Measurements from ENCODE around the gene CSRP1.

Gene CSRP1

GRCh38 chr1:201513498-201514243 is 6.7 kb upstream of the CSRP1 start:
- no peak for DNase-seq (ENCODE audit: low read depth)

- DNase-seq (ENCODE audit: low read depth), result no peak
Measured at GRCh38 chr1:201511941-201512539, 5.1 kb upstream of the CSRP1 start.

- DNase-seq (ENCODE audit: low read depth), result no peak
Measured at GRCh38 chr1:201511396-201511940, 4.5 kb upstream of the CSRP1 start.

- no peak for DNase-seq (ENCODE audit: low read depth)
Measured at GRCh38 chr1:201510734-201511133, 3.8 kb upstream of the CSRP1 start.

GRCh38 chr1:201509601-201510374 is 2.9 kb upstream of the CSRP1 start:
- no peak for DNase-seq (ENCODE audit: low read depth)

- no peak for DNase-seq (ENCODE audit: low read depth)
Measured at GRCh38 chr1:201508809-201509208, 1.9 kb upstream of the CSRP1 start.

- DNase-seq (ENCODE audit: low read depth), result no peak
Measured at GRCh38 chr1:201507360-201507675, 395 bp upstream of the CSRP1 start.

GRCh38 chr1:201506092-201506491 is 831 bp downstream of the CSRP1 start:
- no peak for DNase-seq (ENCODE audit: low read depth)

GRCh38 chr1:201505503-201505890 is 1.4 kb downstream of the CSRP1 start:
- no peak for DNase-seq (ENCODE audit: low read depth)

GRCh38 chr1:201504799-201505502 is 2.0 kb downstream of the CSRP1 start:
- DNase-seq (ENCODE audit: low read depth), result no peak

- DNase-seq (ENCODE audit: low read depth), result no peak
Measured at GRCh38 chr1:201504179-201504631, 2.7 kb downstream of the CSRP1 start.

- DNase-seq (ENCODE audit: low read depth), result no peak
Measured at GRCh38 chr1:201503397-201504176, 3.3 kb downstream of the CSRP1 start.

- no peak for DNase-seq (ENCODE audit: low read depth)
Measured at GRCh38 chr1:201502511-201502857, 4.4 kb downstream of the CSRP1 start.

- no peak for DNase-seq (ENCODE audit: low read depth)
Measured at GRCh38 chr1:201501812-201502510, 5.0 kb downstream of the CSRP1 start.

- no peak for DNase-seq (ENCODE audit: low read depth)
Measured at GRCh38 chr1:201501144-201501543, 5.8 kb downstream of the CSRP1 start.

- DNase-seq (ENCODE audit: low read depth), result no peak
Measured at GRCh38 chr1:201500670-201501120, 6.2 kb downstream of the CSRP1 start.

- DNase-seq (ENCODE audit: low read depth), result no peak
Measured at GRCh38 chr1:201499795-201500669, 6.9 kb downstream of the CSRP1 start.

GRCh38 chr1:201499191-201499590 is 7.7 kb downstream of the CSRP1 start:
- DNase-seq (ENCODE audit: low read depth), result no peak

GRCh38 chr1:201498621-201499020 is 8.3 kb downstream of the CSRP1 start:
- DNase-seq (ENCODE audit: low read depth), result no peak
